Brain pericyte (primary cell): ENCODE measurements around the gene NCOA3.
"Not testable (repeated sequence)": the region's sequence is repeated elsewhere in the genome, so short reads cannot be mapped to it uniquely, and the experiment has no call there.

Experiments used
- DNase-seq: peaks from one replicate; pipeline ENCODE4 v3.0.0-alpha.2; 2012; ENCODE audit warnings: low read depth, low spot score

The NCOA3 gene

DNA sequence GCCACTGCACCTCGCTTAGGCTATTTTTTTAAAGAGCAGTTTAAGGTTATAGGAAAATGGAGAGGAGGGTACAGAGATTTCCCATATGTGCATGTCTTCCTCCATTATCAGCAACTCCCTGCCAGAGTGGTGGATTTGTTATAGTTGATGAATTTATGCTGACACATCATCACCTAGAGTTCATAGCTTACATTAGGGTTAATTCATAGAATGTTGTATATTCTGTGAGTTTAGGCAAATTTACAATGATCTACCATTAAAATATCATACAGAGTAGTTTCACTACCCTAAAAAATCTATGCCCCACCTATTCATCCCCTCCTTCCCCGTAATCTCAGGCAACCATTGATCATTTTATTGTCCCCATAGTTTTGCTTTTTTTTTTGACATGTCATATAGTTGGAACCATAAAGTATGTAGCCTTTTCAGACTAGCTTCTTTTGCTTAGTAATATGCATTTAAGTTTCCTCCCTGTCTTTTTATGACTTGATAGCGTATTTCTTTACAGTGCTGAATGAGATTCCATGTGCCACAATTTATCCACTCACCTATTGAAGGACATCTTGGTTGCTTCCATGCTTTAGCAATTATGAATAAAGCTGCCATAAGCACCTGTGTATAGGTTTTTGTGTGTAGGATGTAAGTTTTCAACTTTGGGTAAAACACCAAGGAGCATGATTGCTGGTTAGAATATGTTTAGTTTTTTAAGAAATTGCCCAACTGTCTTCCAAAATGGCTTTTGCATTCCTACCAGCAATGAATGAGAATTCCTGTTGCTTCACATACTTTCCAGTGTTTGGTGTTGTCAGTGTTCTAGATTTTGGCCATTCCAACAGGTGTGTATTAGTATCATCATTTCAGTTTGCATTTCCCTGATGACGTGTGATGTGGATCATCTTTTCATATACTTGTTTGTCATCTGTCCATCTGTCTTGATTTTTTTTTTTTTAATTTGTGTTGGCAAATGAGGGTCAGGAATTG is 60.2 kb downstream of the NCOA3 start:
- no peak for DNase-seq

GRCh38 chr20:47566269-47566668 is 64.6 kb downstream of the NCOA3 start:
- DNase-seq = no peak

GRCh38 chr20:47568019-47568418 is 66.3 kb downstream of the NCOA3 start:
- peak; percentile 21 for DNase-seq

- DNase-seq = no peak
Observed at GRCh38 chr20:47568837-47569410, 67.2 kb downstream of the NCOA3 start.

GRCh38 chr20:47571426-47571825 is 69.7 kb downstream of the NCOA3 start:
- DNase-seq = no peak

DNA sequence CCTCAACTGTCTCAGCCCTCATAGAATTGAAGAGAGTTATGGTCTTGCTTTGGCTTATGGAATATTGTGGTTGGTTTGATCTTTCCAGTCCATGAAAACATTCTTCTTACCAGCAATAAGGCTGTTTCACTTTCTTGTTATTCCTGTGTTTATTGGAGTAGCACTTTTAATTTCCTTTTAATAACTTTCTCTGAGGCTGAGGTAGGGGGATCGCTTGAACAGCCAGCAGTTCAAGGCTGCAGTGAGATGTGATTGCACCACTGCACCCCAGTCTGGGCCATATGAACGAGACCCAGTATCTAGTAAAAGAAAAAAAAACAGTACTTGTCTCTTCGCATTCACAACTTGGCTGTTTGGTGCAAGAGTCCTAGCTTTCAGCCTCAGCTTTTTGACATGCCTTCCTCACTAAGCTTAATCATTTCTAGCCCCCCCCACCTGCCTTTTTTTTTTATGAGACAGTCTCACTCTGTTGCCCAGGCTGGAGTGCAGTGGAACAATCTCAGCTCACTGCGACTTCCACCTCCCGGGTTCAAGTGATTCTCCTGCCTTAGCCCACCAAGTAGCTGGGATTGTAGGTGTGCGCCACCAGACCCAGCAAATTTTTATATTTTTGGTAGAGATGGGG is 70.5 kb downstream of the NCOA3 start:
- no peak for DNase-seq

DNA sequence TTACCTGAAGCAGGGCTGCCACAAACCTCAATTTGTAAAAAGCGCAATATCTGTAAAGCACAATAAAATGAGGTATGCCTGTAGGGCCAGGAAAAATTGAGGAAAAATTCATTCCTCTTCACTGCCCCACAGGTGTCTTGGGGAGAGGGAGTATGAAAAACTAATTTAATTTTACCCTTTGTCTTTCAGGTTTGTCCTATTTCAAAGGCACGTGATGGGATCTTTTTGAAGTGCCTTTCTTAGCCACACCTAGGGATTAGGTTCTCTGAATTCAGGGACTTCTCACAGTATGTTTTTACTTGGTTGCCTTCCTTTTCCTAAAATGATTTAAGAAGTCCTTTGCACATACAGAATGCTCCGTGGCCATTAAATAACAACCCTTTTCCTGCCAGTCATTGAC is 71.9 kb downstream of the NCOA3 start:
- no peak for DNase-seq

DNA sequence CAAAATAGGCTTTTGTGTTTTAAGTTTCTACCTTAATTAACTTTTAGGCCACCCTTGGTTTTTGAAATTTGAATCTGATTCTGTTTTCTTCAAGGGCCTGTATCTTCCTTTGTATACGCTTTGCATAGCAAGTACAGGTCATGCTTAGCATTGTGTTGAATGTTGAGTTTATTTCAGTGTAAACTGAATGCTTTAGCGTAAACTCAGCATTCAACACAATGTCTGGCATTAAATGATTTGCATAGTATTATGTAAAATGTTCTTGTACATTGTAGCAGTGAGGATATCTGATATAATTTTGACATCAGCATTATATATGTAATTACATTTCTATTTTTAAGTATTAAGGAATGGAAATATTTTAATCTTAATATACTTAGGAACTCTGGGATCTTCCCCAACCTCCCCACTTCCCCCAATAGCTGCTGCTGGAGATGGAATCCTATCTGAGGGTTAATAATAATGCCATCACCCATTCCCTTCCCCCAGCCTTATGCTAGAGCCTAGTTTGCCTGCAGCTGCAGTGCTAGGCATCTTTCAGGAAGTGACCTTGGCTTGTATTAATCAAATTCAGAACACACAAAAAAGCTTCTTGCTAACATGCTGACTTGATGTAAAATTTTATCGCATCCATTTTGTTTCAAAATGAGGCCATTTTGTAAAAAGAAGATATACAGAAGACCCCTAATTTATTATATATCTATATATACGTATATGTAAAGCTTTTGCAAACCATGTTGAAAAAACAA is 73.1 kb downstream of the NCOA3 start:
- no peak for DNase-seq

GRCh38 chr20:47576516-47577033 is 74.9 kb downstream of the NCOA3 start:
- DNase-seq = peak; percentile 57

DNA sequence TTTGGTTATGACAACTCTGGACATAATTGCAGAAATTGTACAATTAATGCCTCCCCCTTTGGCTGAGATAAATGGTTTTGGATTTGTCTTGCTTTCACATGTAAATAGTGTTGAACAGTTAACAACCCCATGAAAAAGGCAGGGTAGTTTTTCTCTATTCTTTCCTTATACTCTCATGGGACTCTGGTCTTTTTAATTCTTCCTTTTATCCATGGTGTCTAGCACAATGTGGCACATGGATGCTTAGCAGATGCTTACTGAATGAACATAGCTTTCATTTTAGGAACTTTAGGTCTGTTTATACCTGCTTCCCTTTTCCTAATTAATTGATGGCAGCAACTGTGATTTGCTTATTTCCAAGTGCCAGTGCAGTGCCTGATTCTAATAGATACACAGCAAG is 75.6 kb downstream of the NCOA3 start:
- no peak for DNase-seq

DNA sequence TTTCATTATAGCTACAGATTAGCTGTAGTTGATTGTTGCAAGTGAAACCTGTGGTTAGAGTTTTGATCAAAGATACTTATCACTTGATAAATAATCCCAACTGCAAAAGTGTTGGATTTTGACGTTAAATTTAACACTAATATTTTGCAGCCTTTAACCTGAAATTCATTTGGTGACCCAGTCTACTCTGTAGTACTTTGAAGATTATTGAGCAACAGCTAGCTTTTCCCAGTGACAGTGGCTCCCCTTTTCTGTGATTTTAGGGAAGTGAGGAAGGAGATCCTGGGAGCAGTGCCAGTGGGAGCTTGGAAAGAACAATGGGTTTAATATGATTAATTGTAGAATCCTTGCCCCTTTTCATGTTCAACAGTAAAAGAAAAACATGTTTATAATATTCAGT is 76.9 kb downstream of the NCOA3 start:
- DNase-seq = no peak

DNA sequence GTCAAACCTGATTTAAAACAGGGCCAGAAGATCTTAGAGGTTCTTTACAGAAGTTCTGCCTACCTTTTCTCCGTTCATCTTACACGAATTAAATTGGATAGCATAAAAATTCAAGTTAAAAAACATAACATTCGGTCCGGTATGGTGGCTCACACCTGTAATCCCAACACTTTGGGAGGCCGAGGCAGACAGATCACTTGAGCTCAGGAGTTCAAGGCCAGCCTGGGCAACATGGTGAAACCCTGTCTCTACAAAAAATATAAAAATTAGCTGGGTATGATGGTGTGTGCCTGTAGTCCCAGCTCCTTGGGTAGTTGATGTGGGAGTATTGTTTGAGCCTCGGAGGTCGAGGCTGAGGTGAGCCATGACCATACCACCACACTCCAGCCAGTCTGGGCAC is 79.0 kb downstream of the NCOA3 start:
- not testable (repeated sequence) for DNase-seq

- no peak for DNase-seq
Observed at GRCh38 chr20:47581090-47581489, 79.4 kb downstream of the NCOA3 start.

GRCh38 chr20:47583551-47583950 is 81.9 kb downstream of the NCOA3 start:
- DNase-seq = no peak

GRCh38 chr20:47585087-47585747 is 83.5 kb downstream of the NCOA3 start:
- DNase-seq = no peak

DNA sequence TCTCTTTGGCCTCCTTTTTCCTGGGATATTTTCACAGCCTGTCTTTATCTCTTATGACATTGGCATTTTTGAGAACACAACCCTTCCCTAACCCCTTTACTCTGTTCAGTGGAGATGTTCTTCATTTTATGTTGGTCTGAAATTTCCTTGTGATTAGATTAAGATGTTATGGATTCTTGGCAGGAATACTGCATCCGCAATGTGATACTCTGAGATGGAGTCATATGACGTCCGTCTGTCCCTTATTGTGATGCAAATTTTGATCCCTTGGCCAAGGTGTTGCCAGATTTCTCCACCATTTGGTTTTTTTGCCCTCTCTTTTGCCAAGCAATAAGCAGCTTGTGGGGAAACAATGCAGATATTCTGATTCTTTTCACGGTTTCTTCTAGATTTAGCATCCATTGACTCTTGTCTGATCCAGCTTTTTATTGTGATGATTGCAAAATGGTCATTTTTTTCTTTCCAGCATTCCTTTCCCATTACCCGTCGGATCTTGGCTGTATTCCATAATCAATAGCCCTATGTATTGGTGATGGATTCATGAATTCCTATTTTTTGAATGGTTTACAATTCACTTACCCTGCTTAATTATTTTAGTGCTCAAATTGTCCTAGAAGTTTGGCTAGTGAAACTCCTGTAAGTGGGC is 85.1 kb downstream of the NCOA3 start:
- no peak for DNase-seq

- no peak for DNase-seq
Observed at GRCh38 chr20:47588158-47588557, 86.5 kb downstream of the NCOA3 start.

DNA sequence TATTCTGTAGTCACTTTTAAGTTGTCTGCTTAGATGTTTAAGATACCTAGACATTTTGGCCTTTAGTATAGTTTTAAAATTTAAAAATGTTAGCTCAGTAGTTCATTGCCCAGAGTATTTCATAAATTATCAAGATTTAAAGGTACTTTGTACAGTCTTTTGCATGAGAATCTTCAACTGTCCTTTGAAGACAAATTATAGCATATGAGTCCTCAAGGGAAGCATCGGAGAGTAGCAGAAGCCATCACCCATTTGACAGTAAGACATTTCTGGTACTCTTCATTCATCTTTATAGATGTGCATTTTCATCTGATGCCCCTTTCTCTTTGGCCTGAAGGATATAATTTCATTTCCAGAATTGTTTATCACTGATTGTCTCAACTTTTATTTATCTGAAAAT is 89.5 kb downstream of the NCOA3 start:
- no peak for DNase-seq

GRCh38 chr20:47594157-47594556 is 92.5 kb downstream of the NCOA3 start:
- DNase-seq = no peak

DNA sequence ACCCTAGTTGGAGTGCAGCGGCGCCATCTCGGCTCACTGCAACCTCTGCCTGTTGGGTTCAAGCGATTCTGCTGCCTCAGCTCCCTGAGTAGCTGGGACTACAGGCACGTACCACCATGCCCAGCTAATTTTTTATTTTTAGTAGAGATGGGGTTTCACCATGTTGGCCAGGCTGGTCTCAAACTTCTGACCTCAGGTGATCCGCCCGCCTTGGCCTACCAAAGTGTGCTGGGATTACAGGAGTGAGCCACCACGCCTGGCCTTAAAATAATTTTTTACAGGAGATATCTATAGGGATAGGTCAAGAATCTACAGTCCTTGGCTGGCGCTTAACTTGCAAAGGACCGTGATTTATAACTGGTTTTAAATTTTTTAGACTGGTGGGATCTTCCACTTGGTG is 93.5 kb downstream of the NCOA3 start:
- not testable (repeated sequence) for DNase-seq
